ENCODE measurements around the gene NR3C1.

DNA sequence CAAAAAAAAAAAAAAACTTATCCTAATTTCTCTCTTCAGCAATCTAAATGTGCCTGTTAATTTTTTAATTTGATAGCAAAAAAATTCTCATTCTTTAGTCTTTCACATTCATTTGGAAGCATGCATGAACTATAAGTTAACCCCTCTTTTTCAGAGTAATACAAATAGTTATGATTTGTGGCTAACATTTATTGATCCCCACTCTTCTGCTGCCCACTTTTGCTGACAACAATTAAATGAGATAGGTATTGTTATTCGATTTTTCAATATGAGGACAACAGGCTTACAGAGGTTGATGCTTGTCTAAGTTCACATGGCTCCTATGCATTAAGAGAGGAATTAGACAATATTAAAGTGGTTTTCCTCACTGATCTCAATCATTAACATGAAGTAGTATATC is 2.9 kb upstream of the NR3C1 start:
- TF ChIP-seq, protein P1, sequence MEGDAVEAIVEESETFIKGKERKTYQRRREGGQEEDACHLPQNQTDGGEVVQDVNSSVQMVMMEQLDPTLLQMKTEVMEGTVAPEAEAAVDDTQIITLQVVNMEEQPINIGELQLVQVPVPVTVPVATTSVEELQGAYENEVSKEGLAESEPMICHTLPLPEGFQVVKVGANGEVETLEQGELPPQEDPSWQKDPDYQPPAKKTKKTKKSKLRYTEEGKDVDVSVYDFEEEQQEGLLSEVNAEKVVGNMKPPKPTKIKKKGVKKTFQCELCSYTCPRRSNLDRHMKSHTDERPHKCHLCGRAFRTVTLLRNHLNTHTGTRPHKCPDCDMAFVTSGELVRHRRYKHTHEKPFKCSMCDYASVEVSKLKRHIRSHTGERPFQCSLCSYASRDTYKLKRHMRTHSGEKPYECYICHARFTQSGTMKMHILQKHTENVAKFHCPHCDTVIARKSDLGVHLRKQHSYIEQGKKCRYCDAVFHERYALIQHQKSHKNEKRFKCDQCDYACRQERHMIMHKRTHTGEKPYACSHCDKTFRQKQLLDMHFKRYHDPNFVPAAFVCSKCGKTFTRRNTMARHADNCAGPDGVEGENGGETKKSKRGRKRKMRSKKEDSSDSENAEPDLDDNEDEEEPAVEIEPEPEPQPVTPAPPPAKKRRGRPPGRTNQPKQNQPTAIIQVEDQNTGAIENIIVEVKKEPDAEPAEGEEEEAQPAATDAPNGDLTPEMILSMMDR (IDR thresholded peaks at IDR 0.05): no peak
- TF ChIP-seq ZFX (IDR thresholded peaks at IDR 0.05; ENCODE audit: borderline replicate concordance): no peak

Measured in 22Rv1 (cell line).